Renal cortical epithelial cell (primary cell): ENCODE results near the gene PIGC. TPM values are rescaled to one million over a fixed set of nuclear protein-coding genes. Genes with fewer than 3 reads are reported as not detected.
"Not testable (repeated sequence)": the region's sequence is repeated elsewhere in the genome, so short reads cannot be mapped to it uniquely, and the experiment has no call there.

Experiments
- DNase-seq: peaks from one replicate; pipeline ENCODE4 v3.0.0-alpha.2; 2011; ENCODE audit warnings: low read depth
- total RNA-seq: library from RNA; depleted of rRNA; stranded (reverse); fragments of >200 nt; gene quantifications from 2 replicates; pipeline ENCODE4 v1.2.3, GENCODE V29; 2014

The PIGC gene
- total RNA-seq, 1 donor from 2014 or later: 31.7 TPM

DNA sequence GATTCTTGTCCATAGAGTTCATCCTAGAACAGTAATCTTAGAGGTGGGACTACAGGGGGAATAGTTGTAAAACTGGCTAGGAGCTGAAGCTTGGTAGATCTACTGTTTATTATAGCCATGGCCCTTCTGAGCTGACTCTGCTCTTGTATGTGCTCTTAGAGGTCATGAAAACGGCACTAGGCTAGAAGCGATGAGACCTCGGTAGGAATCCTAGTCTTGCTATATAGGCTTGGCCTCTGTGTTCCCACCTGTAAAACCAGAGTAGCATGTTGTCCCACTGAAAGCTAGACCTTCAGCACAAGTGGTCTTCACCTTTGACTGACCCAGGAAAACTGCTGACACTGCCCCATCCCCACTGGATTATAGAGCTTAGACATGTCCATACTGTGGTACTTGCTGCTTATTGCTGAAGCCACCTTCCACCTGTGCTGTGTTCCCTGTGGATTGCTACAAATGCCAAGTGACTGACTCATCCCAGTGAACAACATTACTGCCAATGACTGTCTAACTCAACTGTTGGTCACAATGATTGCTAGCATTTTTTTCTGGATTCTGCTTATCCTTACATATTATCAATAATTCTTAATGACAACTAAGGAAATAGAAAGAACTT lies 23.0 kb upstream of the PIGC start:
- peak; percentile 84 for DNase-seq

DNA sequence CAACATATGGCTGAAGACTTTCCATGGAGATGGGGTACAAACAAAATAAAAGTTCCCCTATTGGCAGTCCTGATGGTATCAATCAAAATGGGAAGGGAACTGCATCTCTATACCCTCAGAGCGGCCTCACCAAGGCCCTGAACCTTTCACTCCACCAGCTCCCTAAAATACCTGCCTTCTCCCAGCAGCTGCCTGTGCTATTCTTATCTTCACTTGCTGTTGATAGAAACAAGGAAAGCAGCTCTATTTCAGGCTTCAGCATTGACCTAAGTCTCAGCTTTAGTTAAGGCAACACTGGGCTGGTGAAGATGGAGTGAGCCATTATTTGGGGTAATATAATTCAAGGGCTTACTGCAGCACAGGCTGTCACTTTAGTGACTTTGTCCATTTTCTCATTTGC lies 21.7 kb upstream of the PIGC start:
- no peak for DNase-seq

DNA sequence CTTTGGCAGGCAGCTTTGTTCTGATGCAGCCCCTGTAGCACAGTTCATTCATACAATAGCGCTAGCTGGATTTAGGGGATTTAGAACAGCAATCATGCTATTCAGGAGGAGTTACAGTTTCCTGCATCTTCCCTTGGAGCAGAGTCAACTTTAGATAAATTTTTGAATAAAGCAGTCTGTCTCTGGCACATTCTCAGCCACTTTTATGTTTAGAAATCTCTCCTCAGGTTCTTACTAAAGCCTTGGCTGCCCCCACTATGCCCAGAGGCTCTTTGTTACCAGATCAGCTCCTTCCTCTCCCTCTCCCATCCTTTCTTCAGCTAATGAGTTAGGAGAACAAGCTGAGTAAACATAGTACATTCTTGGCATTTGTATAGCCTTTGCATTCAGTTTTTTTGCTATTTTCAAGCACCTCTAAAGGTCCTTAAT lies 17.0 kb upstream of the PIGC start:
- peak; percentile 52 for DNase-seq

DNA sequence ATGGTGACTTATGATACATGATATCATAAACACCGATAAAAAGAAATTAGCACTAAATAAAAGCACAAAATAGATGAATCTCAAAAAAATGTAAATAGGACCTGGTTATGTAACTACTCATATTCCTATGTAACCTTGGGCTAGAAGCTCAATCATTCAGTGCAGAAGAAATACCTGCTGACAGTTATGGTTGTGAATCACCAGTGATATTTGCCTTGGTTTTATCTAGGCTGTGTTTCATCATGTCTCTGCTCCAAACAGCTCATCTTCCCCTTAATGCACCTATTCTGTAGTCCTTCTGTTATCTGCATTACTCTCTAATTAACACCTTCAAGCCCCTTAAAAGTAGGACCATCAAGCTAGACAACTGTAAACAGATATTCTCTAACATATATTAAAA lies 16.3 kb upstream of the PIGC start:
- no peak for DNase-seq

DNA sequence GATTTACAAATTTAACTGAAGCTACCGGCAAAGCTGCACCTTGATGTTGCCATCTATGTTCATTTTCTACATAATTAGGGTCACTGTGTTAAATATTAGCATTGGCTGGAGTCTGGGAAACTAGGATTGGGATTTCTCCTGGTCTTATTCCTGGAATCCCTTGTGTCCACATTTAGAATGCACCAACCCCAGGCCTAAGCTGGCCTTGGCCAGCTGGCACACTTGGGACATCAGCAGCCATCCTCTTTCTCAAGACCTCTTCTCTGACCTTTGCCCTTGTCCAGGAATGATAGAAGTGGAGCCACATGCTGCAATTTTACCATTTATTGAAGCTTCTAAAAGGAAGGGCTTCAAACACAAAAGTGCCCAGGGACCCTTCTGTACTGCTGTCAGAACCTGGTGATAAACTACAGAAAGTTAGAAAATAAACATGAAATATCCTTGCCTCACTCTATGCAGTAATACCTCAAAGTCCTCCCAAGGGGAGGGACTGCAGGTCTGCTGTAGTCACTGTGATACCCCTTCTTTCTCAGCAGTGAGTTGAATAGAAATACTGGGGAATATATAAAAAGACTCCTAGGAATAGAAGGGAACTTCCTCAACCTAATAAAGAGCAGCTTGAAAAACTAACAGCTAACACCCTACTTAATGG lies 13.7 kb upstream of the PIGC start:
- DNase-seq: no peak

DNA sequence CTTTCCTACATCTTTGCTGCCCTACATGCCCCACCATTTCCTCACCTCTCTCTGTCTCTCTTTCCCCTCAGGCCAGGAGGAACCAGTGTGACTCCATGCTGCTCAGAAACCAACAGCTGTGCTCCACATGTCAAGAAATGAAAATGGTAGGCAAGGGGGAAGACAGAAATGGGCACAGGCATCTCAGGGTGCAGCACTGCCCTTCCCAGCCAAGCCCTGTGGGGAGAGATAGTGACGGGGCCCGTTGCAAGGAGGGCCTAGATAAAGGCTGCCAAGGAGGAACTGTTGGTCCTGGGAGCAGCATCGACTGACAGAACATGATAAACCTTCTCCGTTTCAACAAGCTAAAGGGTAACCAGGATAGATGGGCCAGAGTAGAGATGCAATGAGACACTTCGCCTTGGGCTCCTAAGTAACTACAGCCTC lies 12.5 kb upstream of the PIGC start:
- no peak for DNase-seq

DNA sequence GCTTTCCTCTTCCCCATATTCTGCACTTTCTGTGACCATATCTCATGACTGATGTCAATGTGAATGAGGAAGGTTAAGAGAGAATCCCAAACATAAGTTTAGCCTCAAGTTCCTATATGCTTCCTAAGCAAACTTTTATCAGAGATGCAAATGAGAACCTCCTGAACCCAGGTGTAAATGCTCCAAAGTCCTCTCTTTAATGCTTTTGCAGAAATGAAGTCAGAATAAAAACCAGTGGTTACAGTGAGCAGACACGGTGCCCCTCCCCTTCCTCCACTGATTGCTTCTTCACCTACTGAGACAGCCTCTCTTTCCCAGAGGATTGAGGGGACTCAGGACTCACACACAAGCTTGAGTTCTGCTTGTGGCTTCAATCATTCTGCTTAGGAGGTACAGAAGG lies 11.6 kb upstream of the PIGC start:
- no peak for DNase-seq

DNA sequence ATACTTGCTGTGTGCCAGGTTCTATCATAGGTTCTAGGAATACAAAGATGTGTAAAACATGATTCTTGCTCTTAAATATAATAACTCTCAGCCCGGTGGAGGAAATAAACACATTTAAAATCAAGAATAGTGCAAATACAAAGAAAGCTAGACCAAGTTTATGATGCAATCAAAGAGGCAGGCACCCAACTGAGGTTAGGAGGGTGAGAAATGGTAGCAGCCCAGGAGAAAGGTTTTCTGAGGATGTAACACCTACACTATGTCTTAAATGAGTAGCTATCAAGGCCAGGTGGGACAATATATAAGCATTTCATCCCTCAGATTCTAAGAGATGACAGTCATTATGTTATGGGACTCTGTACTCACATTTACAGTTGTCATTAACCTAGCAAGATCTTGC lies 9.7 kb upstream of the PIGC start:
- no peak for DNase-seq

DNA sequence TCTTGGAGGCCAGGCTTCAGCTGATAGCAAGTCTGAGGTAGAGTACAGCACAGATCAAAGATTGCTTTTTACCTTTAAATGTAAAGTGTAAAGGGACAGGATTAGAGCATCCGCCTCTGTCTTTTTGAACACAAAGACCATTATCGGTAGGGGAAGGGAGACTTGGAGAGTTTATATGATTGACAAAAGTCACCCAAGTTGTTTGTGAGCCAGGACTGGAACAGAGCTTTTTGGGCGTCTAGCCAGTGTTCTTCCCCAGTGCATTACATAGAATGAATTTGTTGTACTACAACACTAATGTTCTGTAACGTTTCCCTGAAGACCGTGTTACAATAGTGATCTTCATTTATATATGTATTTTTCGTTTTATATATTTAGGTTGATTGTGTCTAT lies 9.3 kb upstream of the PIGC start:
- no peak for DNase-seq

DNA sequence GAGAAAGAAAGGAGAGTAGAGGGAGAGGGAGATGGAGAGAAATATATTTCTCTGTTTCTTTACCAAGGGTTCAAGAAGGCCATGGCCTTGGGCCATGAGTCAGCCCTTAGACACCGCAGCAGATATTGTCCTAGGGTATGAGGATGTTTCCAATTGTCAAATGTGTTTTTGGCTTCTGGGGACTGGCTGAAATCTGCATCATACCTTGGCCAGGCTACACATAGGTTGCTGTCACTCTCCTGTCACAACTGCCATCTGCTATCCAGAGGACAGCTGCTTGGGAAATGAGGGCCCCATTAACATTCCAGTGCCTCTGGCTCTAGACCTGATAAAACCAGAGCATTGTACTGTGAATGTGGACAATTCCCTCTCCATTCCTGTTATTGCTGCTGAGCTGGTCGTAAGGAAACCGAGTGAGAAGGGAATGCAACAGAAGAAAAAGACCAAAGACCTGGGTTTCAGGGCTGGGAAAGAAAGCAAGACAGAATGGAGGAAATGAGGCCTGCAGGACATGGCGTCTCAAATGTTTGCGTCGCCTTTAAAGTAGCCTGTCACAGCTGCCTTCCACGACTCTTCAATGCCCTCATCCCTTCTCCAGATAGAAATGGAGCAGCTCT lies 8.8 kb upstream of the PIGC start:
- DNase-seq: no peak

DNA sequence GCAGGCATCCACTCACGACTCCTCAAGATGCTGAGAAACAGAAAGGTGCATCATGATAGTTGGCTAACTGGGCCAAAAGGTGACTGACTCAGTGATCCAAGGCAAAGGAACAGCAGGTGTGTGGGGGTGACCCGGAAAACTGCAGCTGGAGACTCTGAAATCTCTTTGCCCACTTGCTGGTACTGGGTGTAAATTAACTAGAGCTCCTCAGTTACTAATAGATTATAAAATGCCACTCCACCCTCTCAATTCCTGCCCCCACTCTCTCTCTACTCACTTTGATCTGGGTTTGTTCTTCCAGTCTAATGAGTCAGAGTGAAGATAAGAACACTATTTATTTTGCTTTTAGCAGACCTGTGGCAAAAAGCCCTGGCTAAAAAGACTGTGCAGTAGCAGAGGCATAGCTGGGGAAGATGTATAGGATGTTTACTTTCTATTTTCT lies 7.2 kb upstream of the PIGC start:
- peak; percentile 86 for DNase-seq

DNA sequence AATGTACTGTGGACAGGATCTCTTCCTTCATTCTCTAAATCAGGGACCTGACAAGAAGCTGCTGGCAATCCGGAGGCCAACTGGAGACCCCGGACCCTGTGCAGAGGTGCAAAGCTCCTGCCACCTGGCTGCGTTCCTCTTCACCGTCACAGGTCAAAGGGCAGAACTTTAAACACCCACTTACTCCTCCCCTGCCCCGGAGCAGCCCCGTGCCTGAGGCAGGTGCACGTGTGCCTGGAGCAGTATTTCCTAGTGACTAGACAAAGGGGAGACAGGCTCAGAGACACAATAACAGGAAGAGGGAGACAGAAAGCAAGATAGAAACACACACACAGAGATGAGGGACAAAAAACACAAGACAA lies 6.6 kb upstream of the PIGC start:
- no peak for DNase-seq

DNA sequence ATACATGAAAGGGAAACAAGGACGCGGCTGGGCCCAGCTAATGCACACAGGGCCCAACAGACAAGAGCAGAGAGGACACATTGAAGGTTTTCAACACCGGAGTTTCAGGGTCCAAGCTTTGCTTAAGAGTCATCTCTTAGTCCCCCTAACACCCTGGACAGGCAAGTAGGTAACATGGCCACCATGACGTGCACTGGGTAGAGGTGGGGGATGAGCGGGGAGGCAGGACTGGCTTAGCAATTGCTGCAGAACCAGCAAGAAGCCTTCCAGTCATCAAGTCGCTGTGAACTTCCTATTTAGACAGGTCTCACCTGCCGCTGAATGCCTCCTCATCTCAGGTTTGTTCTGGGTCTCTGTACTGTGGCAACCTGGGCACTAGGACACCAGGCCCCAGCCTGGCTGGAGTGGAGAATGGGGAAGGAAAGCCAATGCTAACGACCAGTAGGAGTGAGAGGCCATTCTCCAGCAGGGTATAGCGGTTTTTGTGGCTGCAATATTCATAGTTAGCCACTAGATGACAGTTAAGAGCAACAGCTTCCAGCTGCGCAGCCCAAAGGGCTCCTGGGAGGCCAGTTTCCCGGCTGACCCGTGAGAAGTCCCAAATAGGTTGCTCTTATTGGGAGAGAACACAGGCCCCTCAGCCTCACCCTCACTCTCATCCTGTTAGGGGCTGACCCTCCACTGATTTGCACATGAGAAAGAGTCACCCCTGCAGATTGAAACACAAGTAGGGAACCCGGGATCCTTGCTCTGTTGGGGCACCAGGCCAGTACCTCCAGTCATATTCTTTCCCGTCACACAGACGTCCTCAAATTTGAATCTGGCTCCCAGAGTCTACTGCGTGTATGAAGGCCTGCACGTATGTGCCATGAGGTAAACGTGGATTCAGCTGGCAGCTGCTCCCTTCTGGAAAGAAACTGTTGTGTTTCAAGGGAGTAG lies 6.0 kb upstream of the PIGC start:
- DNase-seq: peak; percentile 56

DNA sequence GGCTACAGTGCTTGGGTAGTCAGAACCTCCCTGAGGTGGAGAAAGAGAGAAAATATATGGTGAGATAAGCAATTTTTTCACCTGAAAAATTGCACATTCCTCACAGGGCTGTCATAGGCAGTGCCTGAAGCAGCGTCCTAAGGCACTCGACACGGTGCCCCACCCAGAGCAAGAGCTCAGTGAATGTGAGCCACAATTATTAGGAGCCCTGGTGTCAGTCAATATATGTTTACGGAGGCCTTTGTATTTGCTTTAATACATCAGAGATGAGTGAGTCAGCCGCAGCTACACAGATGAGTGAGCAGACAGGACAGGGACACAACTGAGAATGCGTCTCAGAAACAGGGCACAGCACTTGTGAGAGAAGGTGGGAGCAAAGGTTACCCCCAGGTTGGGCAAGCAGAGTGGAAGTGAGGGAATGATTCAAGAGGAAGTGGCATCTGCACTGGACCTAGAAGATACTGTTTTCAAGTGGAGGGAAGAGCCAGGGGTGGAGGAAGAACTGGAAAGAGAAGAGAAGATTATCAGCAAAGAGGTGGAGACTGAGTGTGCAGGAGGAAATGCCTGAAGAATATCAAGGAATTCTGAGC lies 5.2 kb upstream of the PIGC start:
- peak; percentile 77 for DNase-seq

DNA sequence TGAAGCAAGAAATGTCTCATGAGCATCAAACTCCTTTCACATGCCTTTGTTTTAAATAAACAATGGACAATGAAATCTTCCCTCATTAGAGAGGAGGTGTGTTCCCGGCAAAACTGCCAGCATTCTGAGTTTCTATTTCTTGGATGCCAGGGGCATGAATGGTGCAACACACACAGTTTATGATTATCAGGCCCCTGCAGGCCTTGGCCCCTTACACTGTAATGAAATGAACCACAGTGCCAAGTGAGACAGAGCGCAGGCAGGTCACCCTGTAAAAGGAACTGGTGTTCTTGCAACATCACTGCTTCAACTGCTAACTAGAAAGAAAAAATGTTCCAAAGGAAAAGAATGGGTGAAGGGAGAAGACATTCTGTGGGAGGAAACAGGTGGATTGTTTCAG lies 3.8 kb upstream of the PIGC start:
- peak; percentile 95 for DNase-seq

DNA sequence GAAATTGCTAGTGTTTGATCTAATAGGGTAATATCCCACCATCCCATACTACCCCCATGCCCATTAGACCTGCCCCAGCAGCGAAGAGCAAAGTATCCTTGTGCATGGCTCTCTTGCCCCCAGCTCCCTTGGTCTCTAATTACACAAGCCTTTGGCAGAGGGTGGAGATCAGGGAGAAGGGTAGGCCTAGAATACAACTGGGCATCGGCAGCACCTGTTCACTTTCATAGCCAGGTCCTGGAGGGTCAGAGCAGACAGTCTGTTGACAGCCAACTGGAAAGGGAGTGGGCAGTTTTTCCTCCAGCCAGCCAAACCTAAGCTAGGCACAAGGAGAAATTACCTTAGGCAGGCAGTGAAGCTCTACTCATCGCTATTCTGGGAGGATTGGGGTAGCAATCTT lies 2.7 kb upstream of the PIGC start:
- no peak for DNase-seq

DNA sequence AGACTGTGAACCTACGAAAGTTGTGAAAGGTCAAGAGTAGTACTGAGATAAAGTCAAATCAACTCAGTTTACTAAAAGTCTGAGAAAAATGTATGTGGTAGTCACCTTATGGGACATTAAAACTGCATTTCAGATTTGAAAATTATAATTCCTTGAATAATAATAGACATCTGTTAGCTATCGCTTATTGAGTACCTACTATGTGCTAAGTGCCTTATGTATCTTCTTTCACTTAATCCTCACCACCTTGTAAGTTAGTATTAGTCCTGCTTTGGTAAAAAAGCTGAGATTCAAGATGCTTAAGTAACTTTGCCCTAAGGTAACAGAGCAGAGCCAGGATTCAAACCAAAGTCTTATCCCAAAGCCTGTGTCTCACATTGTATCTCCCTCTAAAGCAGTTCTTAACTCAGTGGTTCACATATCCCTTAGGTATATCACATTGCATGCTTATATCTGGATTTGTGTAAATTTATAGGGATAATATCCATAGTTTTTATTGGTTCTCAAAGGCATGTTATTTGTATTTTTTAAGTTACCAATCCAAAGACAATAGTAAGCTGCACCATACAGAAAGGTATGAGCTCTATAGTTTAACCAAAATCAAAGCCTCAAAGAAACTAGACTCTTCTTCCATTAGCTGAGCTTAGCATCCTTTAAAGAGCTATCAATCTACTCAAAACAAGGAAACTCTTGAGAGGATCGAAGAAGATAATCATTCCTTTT lies 865 bp downstream of the PIGC start:
- no peak for DNase-seq

DNA sequence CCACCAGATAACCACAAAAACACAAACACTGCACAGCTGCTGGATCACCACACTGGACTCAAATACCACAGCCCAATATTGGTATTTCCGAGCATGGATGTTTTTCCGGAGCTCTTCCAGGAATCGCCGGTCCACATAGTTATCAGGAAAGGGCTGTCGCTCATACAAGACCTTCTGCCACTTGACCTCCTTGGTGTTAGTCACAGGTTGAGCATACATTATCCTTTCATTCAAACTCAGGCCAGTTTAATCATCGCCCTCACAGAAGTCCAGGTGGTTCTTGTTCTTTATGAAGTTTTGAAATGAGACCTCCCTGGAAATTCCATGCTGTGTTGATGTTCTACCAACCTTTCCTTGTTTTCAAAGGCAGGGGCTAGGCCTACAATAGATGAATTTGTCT lies 1.5 kb downstream of the PIGC start:
- DNase-seq: no peak

DNA sequence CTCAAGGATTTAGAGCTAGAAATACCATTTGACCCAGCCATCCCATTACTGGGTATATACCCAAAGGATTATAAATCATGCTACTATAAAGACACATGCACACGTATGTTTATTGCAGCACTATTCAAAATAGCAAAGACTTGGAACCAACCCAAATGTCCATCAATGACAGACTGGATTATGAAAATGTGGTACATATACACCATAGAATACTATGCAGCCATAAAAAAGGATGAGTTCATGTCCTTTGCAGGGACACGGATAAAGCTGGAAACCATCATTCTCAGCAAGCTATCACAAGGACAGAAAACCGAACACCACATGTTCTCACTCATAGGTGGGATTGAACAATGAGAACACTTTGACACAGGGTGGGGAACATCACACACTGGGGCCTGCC lies 6.7 kb downstream of the PIGC start:
- not testable (repeated sequence) for DNase-seq

DNA sequence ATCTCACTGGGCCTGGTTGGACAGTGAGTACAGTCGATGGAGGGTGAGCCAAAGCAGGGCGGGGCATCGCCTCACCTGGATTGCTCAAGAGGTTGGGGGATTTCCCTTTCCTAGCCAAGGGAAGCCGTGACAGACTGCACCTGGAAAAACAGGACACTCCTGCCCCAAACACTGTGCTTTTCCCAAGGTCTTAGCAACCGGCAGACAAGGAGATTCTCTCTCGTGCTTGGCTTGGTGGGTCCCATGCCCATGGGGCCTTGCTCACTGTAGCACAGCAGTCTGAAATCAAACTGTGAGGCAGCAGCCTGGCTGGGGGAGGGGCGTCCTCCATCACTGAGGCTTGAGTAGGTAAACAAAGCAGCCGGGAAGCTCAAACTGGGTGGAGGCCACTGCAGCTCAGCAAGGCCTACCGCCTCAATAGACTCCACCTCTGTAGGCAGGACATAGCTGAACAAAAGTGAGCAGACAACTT lies 12.1 kb downstream of the PIGC start:
- no peak for DNase-seq

DNA sequence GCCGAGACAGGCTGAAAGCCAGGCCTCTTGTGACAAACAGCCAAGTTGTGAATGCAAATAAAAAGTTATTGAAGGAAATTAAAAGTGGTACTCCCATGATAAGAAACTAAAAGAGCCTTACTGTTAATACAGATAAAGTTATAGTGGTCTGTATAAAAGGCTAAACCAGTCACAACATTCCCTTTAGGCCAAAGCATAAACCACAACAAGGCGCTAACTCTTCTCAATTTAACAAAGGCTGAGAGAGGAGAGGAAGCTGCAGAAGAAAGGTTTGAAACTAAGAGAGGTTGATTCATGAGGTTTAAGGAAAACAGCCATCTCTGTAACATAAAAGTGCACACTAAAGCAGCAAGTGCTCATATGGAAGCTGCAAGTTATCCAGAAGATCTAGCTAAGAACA lies 12.7 kb downstream of the PIGC start:
- no peak for DNase-seq
